ENCODE measurements around the gene SRGAP2C.
A peak's percentile ranks its signal among the peaks of the same experiment; 100 is the strongest.
"Not testable (repeated sequence)": the region's sequence is repeated elsewhere in the genome, so short reads cannot be mapped to it uniquely, and the experiment has no call there.

The SRGAP2C gene
- total RNA-seq: 9.4 reads per million, percentile 30 among the genes with 10 or more reads in this experiment

- DNase-seq: peak; percentile 89
Observed at GRCh38 chr1:121184290-121185127, at the start of gene SRGAP2C, which contains the start of gene FAM72B. Gene SRGAP2C (plus strand): TSS chr1:121184975. CDS start chr1:121187447, 2,472 bp downstream. Gene FAM72B (minus strand): TSS chr1:121184340. CDS start chr1:121183489, 851 bp downstream.

- DNase-seq: not testable (repeated sequence)
Observed at GRCh38 chr1:121140393-121140792, 44.4 kb upstream of the SRGAP2C start.

- DNase-seq: not testable (repeated sequence)
Observed at GRCh38 chr1:121148489-121149190, 36.1 kb upstream of the SRGAP2C start.

GRCh38 chr1:121151294-121151693 lies 33.5 kb upstream of the SRGAP2C start:
- not testable (repeated sequence) for DNase-seq

GRCh38 chr1:121152788-121153187 lies 32.0 kb upstream of the SRGAP2C start:
- not testable (repeated sequence) for DNase-seq

- not testable (repeated sequence) for DNase-seq
Observed at GRCh38 chr1:121154811-121155210, 30.0 kb upstream of the SRGAP2C start.

GRCh38 chr1:121155671-121156358 lies 29.0 kb upstream of the SRGAP2C start:
- not testable (repeated sequence) for DNase-seq

- not testable (repeated sequence) for DNase-seq
Observed at GRCh38 chr1:121156958-121157603, 27.7 kb upstream of the SRGAP2C start.

GRCh38 chr1:121157609-121158008 lies 27.2 kb upstream of the SRGAP2C start:
- DNase-seq: not testable (repeated sequence)

- DNase-seq: not testable (repeated sequence)
Observed at GRCh38 chr1:121160118-121160517, 24.7 kb upstream of the SRGAP2C start.

GRCh38 chr1:121161199-121161901 lies 23.4 kb upstream of the SRGAP2C start:
- DNase-seq: not testable (repeated sequence)

GRCh38 chr1:121163850-121164757 lies 20.7 kb upstream of the SRGAP2C start:
- not testable (repeated sequence) for DNase-seq

GRCh38 chr1:121165296-121165695 lies 19.5 kb upstream of the SRGAP2C start:
- DNase-seq: not testable (repeated sequence)

GRCh38 chr1:121167225-121167738 lies 17.5 kb upstream of the SRGAP2C start:
- not testable (repeated sequence) for DNase-seq

GRCh38 chr1:121168152-121168668 lies 16.6 kb upstream of the SRGAP2C start:
- DNase-seq: not testable (repeated sequence)

- DNase-seq: not testable (repeated sequence)
Observed at GRCh38 chr1:121176649-121177048, 8.1 kb upstream of the SRGAP2C start.

- DNase-seq: not testable (repeated sequence)
Observed at GRCh38 chr1:121178197-121178596, 6.6 kb upstream of the SRGAP2C start.

- not testable (repeated sequence) for DNase-seq
Observed at GRCh38 chr1:121183867-121184266, 908 bp upstream of the SRGAP2C start.

GRCh38 chr1:121185140-121185708 lies 449 bp downstream of the SRGAP2C start:
- not testable (repeated sequence) for DNase-seq

- DNase-seq: not testable (repeated sequence)
Observed at GRCh38 chr1:121186191-121186590, 1.4 kb downstream of the SRGAP2C start.

Measured in effector CD4-positive, alpha-beta T cell (primary cell).